BJ (cell line): ENCODE data around the gene ANXA6. TPM values are rescaled to one million over a fixed set of nuclear protein-coding genes. Genes with fewer than 3 reads are reported as not detected.

ENCODE experiments used
- CTCF ChIA-PET: fragments of 350-600 bp; formaldehyde crosslinking; extraction: SDS; loops from one replicate; lab custom pipeline; 2021; ENCODE audit warnings: antibody characterized with exemption, inconsistent platforms; lab: Yijun Ruan, JAX
- POLR2A ChIA-PET: fragments of 300-600 bp; sonication (Branson Sonifier 250); formaldehyde crosslinking; extraction: SDS; loops from one replicate; lab custom pipeline; 2021; ENCODE audit warnings: antibody characterized with exemption; lab: Charles Lee
- DNase-seq: peaks from one replicate; pipeline ENCODE4 v3.0.0-alpha.2; 2011; ENCODE audit warnings: low read depth
- H3K27me3 ChIP-seq: 2 replicates; pipeline ENCODE4 v1.6.0; 2011; ENCODE audit warnings: low read length; ENCODE audit not compliant: control insufficient read depth, insufficient read depth
- H3K36me3 ChIP-seq: 2 replicates; pipeline ENCODE4 v1.5.1; 2011; ENCODE audit warnings: low read length; ENCODE audit not compliant: control insufficient read depth, insufficient read depth
- H3K4me3 ChIP-seq: 2 replicates; pipeline ENCODE4 v1.5.1; 2011; ENCODE audit warnings: low read depth, mild to moderate bottlenecking, control low read depth, low read length
- polyA plus RNA-seq: library from polyadenylated mRNA; depleted of rRNA; stranded (reverse); fragments of >200 nt; gene quantifications from 2 replicates; pipeline ENCODE4 v1.2.3, GENCODE V29; 2011
- TF ChIP-seq, protein P1 (sequence below): IDR thresholded peaks from 2 replicates; pipeline ENCODE4 v1.5.1; 2011; ENCODE audit warnings: low read depth, mild to moderate bottlenecking, control low read depth, inconsistent platforms, low read length, moderate library complexity; ENCODE audit not compliant: insufficient read depth

ANXA6 gene
- polyA plus RNA-seq, 1 experiment: 528 TPM

- CTCF ChIA-PET: interaction anchor here (0.8 to 24.0 kb wide), 3 partner anchors 9 to 56 kb away, joined by 3 to 519 read pairs (median 28); no protein-coding TSS in a partner anchor
- H3K36me3 ChIP-seq: peaks cover 36% of the 10 kb centered on the region
Observed at GRCh38 chr5:151107084-151107483, 50.5 kb downstream of the ANXA6 start.

GRCh38 chr5:151106509-151106908 is 51.1 kb downstream of the ANXA6 start:
- Histone ChIP-seq H3K36me3 (peaks cover 38% of the 10 kb centered on the region), H3K4me3 (no peak overlapping the region), H3K27me3 (no peaks in the 10 kb centered on the region)
- POLR2A ChIA-PET: no interaction called here
- DNase-seq: no peak
- TF ChIP-seq, protein P1, sequence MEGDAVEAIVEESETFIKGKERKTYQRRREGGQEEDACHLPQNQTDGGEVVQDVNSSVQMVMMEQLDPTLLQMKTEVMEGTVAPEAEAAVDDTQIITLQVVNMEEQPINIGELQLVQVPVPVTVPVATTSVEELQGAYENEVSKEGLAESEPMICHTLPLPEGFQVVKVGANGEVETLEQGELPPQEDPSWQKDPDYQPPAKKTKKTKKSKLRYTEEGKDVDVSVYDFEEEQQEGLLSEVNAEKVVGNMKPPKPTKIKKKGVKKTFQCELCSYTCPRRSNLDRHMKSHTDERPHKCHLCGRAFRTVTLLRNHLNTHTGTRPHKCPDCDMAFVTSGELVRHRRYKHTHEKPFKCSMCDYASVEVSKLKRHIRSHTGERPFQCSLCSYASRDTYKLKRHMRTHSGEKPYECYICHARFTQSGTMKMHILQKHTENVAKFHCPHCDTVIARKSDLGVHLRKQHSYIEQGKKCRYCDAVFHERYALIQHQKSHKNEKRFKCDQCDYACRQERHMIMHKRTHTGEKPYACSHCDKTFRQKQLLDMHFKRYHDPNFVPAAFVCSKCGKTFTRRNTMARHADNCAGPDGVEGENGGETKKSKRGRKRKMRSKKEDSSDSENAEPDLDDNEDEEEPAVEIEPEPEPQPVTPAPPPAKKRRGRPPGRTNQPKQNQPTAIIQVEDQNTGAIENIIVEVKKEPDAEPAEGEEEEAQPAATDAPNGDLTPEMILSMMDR: no peak
- CTCF ChIA-PET: interaction anchor here (0.8 to 24.0 kb wide), 5 partner anchors 10 to 55 kb away, joined by 3 to 519 read pairs (median 3); no protein-coding TSS in a partner anchor

More at GRCh38 chr5:151107084-151107483, 50.5 kb downstream of the ANXA6 start:
- H3K4me3 ChIP-seq: no peak overlapping the region
- no peaks in the 10 kb centered on the region for H3K27me3 ChIP-seq
- no peak for DNase-seq
- POLR2A ChIA-PET: no interaction called here
- TF ChIP-seq, protein P1: no peak

GRCh38 chr5:151106043-151106442 is 51.5 kb downstream of the ANXA6 start:
- CTCF ChIA-PET: interaction anchor here (0.8 to 24.0 kb wide), 6 partner anchors 10 to 54 kb away, joined by 3 to 519 read pairs (median 4); no protein-coding TSS in a partner anchor
- TF ChIP-seq, protein P1: no peak
- DNase-seq: no peak
- H3K4me3 ChIP-seq: no peak overlapping the region
- H3K27me3 ChIP-seq: no peaks in the 10 kb centered on the region
- H3K36me3 ChIP-seq: peaks cover 39% of the 10 kb centered on the region
- POLR2A ChIA-PET: no interaction called here

DNA sequence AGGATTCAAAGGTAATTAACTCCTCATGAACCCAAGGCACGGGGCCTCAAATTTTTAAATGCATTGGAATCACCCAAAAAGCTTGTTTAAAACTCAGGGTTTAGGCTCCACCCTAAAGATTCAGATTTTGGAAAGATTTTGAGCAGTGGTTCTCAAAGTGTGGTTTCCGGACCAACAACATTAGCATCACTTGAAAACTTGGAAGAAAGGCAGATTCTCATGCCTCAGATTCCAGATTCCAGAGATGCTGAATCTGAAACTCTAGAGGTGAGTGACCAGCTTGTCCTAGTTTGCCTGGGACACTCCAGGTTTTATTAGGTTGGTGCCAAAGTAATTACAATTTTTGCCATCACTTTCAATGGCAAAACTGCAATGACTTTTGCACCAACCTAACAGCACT is 52.0 kb downstream of the ANXA6 start:
- Histone ChIP-seq H3K27me3 (no peaks in the 10 kb centered on the region), H3K4me3 (no peak overlapping the region), H3K36me3 (peaks cover 39% of the 10 kb centered on the region)
- no peak for DNase-seq
- TF ChIP-seq, protein P1: no peak
- POLR2A ChIA-PET: no interaction called here
- CTCF ChIA-PET: interaction anchor here (1.2 to 24.0 kb wide), 5 partner anchors 11 to 54 kb away, joined by 3 to 519 read pairs (median 4); no protein-coding TSS in a partner anchor

- H3K36me3 ChIP-seq: peaks cover 39% of the 10 kb centered on the region
- CTCF ChIA-PET: interaction anchor here (0.8 to 24.0 kb wide), 4 partner anchors 11 to 53 kb away, joined by 3 to 519 read pairs (median 16); no protein-coding TSS in a partner anchor
- TF ChIP-seq, protein P1: no peak
- H3K27me3 ChIP-seq: no peaks in the 10 kb centered on the region
- H3K4me3 ChIP-seq: no peak overlapping the region
- peak; percentile 80 for DNase-seq
- POLR2A ChIA-PET: interaction anchor here (0.8 kb wide), 1 partner anchor 12 kb away, joined by 3 read pairs; no protein-coding TSS in a partner anchor
Observed at GRCh38 chr5:151104795-151105194, 52.8 kb downstream of the ANXA6 start.
